HuH-7 (cell line): ENCODE data around the gene STPG3.

Experiments
- DNase-seq: peaks from one replicate; pipeline ENCODE4 v3.0.0; 2011; ENCODE audit warnings: low spot score

STPG3 gene

GRCh38 chr9:137266585-137267453 lies 15.7 kb downstream of the STPG3 start:
- no peak for DNase-seq

GRCh38 chr9:137267933-137268355 lies 16.9 kb downstream of the STPG3 start:
- no peak for DNase-seq

DNA sequence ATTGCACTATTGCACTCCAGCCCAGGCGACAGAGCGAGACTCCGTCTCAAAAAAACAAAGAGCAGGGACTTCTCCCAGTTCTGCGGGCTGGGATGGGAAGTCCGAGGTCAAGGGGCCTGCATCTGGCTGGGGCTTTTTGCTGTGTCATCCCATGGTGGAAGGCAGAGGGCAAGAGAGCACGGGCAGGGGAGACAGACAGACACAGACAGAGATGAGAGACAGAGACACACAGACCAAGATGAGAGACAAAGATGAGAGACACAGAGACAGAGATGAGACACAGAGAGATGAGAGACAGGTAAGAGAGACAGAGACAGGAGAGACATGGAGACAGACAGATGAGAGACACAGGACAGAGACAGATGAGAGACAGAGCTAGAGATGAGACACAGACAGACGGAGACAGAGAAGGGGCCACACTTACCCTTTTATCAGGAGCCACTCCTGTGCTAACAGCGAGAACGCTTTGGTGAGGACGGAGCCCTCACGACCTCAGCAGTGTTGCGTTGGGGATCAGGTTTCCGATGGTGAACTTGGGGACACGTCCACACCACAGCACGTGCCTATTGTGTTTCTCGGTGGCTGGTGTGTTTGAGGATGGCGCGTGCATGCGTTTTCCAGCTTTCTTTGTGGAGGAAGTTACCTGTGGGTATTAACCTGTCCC lies 17.6 kb downstream of the STPG3 start:
- no peak for DNase-seq

DNA sequence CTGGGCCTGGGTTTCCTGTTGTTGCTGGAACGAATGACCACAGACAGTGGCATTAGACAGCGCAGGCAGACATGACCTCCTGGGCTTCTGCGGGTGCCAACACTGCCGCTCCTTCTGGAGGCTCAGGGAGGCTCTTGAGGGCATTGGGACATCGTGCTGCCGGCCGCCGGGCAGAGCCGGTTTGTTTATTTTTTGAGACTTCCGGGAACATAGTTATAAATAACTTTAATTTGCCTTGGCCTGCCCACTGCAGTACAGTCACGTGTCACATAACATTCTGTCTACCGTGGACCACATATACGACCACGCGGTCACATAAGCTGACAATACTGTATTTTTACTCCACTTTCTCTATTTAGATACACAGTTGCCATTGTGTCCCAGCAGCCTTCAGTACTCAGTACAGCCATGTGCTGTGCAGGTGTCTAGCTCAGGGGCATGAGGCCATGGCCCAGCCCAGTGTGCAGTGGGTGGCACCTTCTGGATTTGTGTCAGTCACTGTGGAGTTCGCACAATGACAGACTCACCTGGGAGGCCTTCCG lies 18.2 kb downstream of the STPG3 start:
- no peak for DNase-seq

GRCh38 chr9:137270929-137271695 lies 20.0 kb downstream of the STPG3 start:
- no peak for DNase-seq

GRCh38 chr9:137271696-137272076 lies 20.6 kb downstream of the STPG3 start:
- DNase-seq: no peak

DNA sequence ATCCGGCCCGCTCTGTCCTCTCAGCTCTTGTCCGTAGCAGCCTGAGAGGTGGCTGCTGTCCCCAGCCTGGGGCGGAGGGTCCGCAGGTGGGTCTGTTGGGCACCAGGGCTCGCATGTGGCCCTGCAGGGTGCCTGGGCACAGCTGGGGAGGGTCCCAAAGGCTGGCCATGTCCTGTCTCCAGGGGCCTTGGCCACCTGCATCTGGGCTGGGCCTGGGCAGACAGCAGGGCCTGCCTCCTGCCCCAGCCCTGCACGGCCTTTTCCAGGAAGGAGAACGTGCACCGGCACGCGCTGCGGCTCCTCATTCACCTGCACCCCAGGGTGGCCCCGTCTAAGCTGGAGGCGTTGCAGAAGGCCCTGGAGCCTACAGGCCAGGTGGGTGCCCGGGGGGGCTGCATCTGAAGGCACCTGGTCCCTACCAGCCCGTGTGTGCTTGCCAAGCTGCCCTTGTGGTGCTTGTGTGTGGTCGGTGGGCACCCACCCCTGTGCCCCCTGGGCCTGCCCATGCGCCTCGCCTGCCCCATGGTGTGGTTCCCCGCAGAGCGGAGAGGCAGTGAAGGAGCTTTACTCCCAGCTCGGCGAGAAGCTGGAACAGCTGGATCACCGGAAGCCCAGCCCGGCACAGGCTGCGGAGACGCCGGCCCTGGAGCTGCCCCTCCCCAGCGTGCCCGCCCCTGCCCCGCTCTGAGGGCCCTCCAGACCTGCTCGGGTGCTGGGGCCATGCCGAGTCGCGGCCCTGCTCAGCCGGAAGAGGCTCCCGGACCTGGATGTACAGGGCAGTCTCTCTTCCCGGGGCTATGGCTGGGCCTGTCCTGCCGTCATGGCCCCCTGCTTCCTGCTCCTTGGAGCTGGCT lies 21.4 kb downstream of the STPG3 start:
- DNase-seq: no peak

DNA sequence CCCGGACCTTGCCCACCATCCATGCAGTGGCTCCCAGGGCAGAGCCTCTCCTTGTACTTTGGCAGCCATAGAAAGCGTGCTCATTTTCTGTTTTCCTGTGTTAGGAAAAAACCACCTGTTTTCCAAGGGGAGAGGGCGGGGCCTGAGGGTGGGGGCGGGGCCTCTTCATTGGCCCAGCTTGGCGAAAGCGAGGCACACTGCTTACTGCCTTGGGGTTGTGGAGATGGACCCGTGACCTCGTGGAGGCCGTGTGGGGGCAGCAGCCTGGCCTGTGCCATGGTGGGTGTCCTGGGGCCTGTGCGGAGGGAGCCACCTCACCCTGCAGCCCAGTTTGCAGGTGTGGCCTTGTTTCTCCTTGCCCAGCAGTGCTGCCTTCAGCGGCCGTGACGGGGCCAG lies 22.0 kb downstream of the STPG3 start:
- DNase-seq: no peak

- DNase-seq: no peak
Observed at GRCh38 chr9:137273611-137274320, 22.7 kb downstream of the STPG3 start.

DNA sequence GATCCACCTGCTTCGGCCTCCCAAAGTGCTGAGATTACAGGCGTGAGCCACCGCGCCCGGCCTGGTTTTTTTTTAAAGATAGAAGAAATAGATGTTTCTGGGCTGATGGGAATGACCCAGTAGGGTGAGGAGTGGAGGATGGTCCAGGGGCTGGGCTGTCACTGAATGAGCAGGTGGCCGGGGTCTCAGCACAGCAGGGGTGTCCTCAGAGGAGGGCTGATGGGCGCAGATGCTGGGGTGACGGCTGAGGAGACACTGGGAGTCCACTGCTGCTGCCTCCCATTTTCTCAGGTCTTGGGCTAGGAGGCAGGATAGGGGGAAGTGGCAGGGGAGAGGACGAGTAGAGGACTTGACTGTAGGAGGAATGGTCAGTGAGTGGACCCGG lies 24.1 kb downstream of the STPG3 start:
- DNase-seq: no peak

DNA sequence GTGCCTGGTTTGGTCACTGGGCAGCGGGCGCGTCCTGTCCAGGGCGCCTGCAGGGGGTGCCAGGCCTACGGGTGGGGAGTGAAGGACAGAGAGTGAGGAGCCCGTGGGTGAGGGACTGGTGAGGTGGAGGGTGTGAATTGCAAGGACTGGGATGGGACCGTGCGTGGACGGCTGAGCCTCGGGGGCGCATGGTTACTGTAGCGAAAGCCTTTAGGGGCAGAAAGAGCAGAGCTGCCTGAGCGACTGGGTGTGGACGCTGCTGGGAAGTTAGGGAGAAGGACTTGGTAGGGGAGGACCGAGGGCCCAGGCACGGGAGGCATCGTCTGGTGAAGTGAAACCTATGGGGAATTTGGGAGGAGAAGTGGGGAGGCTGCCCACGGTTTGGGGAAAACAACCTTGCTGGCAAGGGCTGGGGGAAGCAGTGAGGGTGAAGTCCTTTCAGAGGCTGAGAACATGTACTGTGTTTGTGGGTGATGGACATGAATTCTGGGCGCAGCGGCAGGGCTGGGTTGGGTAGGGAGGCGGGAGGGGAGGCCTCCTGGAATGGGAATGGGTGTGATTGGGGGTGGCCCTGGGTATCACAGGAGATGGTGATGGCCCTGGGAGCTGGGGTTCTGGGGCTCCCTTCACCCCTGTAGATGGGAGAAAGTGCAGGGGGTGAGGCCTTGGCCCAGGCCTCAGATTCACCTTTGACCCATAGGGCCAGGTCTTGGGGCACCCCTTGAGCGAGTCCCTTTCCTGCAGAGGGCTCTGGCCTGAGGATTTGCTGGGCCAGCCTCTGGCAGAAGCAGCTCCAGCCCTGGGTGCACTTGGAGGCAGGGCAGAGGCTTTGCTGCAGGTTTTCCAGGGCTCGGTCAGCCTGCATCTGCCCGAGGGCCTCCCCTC lies 24.7 kb downstream of the STPG3 start:
- no peak for DNase-seq

GRCh38 chr9:137276473-137277328 lies 25.6 kb downstream of the STPG3 start:
- no peak for DNase-seq

DNA sequence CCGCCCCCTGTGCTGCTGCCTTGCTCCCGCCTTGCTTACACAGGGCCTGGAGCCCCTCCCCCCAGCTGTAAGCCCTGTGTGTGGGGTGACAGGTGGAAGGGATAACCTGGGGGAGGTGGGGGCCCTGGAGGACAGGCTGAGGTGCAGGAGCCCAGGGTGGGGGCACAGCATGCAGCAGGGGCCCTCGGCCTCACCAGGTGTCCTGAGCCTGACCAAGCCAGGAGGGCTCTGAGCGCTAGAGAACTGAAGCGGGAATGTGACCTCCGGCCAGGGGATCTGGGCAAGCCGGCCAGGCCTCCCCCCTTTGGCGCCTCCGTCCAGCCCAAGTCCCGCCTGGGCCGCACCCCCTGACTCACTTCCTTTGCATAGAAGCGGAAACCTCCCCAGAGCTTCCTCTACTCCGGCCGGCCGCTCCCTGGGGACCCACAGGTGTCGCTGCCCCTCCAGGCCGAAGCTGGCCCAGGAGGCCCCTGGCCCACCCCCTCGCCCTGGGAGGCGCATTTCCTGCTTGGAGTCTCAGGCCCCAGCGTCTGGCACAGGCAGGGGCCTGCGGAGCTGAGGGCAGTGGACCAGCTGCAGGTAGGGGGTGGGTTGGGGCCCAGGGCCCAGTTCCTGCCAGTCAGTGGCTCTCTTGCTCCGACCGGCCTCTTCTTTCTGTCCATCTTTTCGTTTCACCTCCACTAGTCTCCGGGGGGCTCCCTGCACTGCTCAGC lies 26.4 kb downstream of the STPG3 start, which contains the start of gene TOR4A:
TSS of gene TOR4A (plus strand) at position 398 of the 713 bp plus-strand sequence. CDS start 964 bp downstream, outside the sequence.
- no peak for DNase-seq

- DNase-seq: no peak
Observed at GRCh38 chr9:137278061-137278701, 27.1 kb downstream of the STPG3 start.

DNA sequence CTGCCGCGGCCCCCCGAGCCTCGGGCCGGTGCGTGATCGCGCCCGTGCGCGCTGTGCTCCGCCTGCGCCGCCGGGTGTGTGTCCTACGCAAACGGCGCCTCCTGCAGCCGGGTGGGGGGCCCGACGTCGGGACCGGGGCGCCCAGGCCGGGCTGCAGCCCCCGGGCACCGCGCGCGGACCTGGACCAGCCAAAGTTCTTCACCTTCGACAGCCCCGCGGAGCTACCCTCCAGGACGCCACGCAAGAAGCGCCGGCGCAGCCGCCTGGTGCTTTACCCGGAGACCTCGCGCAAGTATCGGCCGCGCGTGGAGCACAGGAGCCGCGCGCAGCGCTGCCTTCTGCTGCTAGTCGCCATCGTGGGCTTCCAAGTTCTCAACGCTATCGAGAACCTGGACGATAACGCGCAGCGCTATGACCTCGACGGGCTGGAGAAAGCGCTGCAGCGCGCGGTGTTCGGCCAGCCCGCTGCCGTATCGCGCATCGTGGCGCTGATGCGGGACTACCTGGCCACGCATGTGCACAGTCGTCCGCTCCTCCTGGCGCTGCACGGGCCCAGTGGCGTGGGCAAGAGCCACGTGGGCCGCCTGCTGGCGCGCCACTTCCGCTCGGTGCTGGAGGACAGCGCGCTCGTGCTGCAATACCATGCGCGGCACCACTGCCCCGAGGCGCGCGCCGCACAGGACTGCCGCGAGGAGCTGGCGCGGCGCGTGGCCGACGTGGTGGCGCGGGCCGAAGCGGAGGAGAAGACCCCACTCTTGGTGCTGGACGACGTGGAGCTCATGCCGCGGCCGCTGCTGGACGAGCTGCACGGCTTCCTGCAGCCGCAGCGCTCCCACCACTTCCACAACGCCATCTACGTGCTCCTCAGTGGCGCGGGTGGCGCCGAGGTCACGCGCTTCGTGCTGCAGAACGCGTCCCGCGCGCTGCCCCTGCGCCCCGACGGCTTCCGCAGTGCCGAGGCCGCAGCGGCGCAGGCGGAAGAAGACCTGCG lies 27.9 kb downstream of the STPG3 start:
- no peak for DNase-seq

DNA sequence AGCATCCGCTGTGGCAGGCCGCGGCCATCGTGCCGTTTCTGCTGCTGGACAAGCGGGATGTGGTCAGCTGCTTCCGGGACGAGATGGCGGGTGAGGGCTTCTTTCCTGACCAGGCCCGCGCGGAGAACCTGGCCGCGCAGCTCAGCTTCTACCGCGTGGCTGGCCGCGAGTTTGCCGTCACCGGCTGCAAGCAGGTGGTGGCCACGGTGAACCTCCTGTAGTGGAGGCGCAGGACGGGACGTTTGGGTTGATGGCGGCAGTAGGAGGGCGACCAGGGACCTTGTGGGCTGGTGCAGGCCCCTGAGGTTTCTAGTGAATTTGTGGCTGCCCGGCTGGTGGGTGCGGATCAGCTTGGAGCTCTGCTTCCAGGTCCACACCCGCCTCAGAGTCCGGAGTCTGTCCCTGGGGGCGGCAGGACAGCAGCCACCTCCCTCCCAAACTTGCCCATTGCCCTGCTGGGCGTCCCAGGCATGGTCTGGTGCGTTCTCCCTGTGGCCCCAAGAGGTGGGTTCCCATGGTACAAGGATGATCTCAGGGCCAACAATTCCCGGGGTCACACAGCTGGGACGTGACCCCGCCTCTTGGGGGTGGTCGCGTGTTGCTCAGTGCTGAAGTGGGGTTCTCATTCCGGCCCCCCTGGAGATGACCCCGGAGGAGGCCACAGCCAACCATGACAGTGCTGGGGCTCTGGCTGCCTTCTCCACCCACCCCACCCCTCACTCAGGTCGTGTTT lies 28.8 kb downstream of the STPG3 start:
- no peak for DNase-seq
